Neural progenitor cell (in vitro differentiated cells): ENCODE measurements around the gene SGCG. TPM values are rescaled to one million over a fixed set of nuclear protein-coding genes. Genes with fewer than 3 reads are reported as not detected.

ENCODE experiments used
- DNase-seq: peaks from one replicate; pipeline ENCODE4 v3.0.0-alpha.2; 2016; ENCODE audit warnings: low spot score
- H2AFZ ChIP-seq: fragments of 200-600 bp; sonication (generic); replicated peaks from 2 replicates; pipeline ENCODE4 v1.6.1; 2016; ENCODE audit warnings: antibody characterized with exemption
- H3F3A ChIP-seq: fragments of 200-600 bp; sonication (generic); 2 replicates; pipeline ENCODE4 v1.6.1; 2016; ENCODE audit warnings: antibody characterized with exemption, low read depth
- H3K27ac ChIP-seq: fragments of 200-600 bp; sonication (generic); 2 replicates; pipeline ENCODE4 v1.5.1; 2016; ENCODE audit warnings: mild to moderate bottlenecking
- H3K27me3 ChIP-seq: fragments of 200-600 bp; sonication (generic); 2 replicates; pipeline ENCODE4 v1.6.1; 2016; ENCODE audit warnings: mild to moderate bottlenecking, moderate library complexity
- H3K36me3 ChIP-seq: fragments of 200-600 bp; sonication (generic); 2 replicates; pipeline ENCODE4 v1.5.1; 2016
- H3K4me1 ChIP-seq: fragments of 200-600 bp; sonication (generic); 2 replicates; pipeline ENCODE4 v1.6.1; 2016; ENCODE audit warnings: mixed run types
- H3K4me2 ChIP-seq: fragments of 200-600 bp; sonication (generic); 2 replicates; pipeline ENCODE4 v1.6.1; 2016
- H3K4me3 ChIP-seq: fragments of 200-600 bp; sonication (generic); 2 replicates; pipeline ENCODE4 v1.5.1; 2016
- H3K79me2 ChIP-seq: fragments of 200-600 bp; sonication (generic); 2 replicates; pipeline ENCODE4 v1.6.1; 2016; ENCODE audit warnings: low read depth
- H3K9ac ChIP-seq: fragments of 200-600 bp; sonication (generic); 2 replicates; pipeline ENCODE4 v1.6.1; 2016
- H3K9me3 ChIP-seq: fragments of 200-600 bp; sonication (generic); 2 replicates; pipeline ENCODE4 v1.5.1; 2016; ENCODE audit warnings: low read depth
- H4K20me1 ChIP-seq: fragments of 200-600 bp; sonication (generic); 2 replicates; pipeline ENCODE4 v1.6.1; 2016; ENCODE audit warnings: low read depth
- H3K27ac Mint-ChIP-seq: 3 replicates; pipeline ENCODE4 v1.8.0; 2021; ENCODE audit warnings: mixed read lengths
- H3K27me3 Mint-ChIP-seq: 2 replicates; pipeline ENCODE4 v1.8.0; 2022; ENCODE audit warnings: low read depth, mild to moderate bottlenecking, inconsistent platforms, moderate library complexity, mixed read lengths; ENCODE audit not compliant: insufficient read depth
- H3K36me3 Mint-ChIP-seq: 3 replicates; pipeline ENCODE4 v1.8.0; 2021; ENCODE audit warnings: mixed read lengths
- H3K4me1 Mint-ChIP-seq: 3 replicates; pipeline ENCODE4 v1.8.0; 2021; ENCODE audit warnings: mixed read lengths
- H3K4me3 Mint-ChIP-seq: 3 replicates; pipeline ENCODE4 v1.8.0; 2021; ENCODE audit warnings: mild to moderate bottlenecking, moderate library complexity, mixed read lengths
- H3K9me3 Mint-ChIP-seq: 3 replicates; pipeline ENCODE4 v1.8.0; 2020; ENCODE audit warnings: mixed read lengths
- CTCF ChIP-seq: fragments of 200-600 bp; sonication (generic); IDR thresholded peaks from 2 replicates; pipeline ENCODE4 v1.5.1; 2017; ENCODE audit warnings: antibody characterized with exemption, mild to moderate bottlenecking
- EZH2 ChIP-seq: fragments of 200-600 bp; sonication (generic); IDR thresholded peaks from 2 replicates; pipeline ENCODE4 v1.6.1; 2017; ENCODE audit warnings: antibody characterized with exemption, mild to moderate bottlenecking, moderate library complexity
- EZH2phosphoT487 ChIP-seq: fragments of 200-600 bp; sonication (generic); IDR thresholded peaks from 2 replicates; pipeline ENCODE4 v1.6.1; 2017; ENCODE audit warnings: antibody characterized with exemption
- total RNA-seq: library from RNA; depleted of rRNA; stranded (reverse); fragments of >200 nt; gene quantifications from 2 replicates; pipeline ENCODE4 v1.2.3, GENCODE V29; 2015; ENCODE audit warnings: low replicate concordance

SGCG gene
- total RNA-seq, 1 donor from 2014 or later, result 0.19 TPM

- no peaks in the 10 kb centered on the region for H4K20me1 ChIP-seq
- H3K27me3 ChIP-seq, result peaks cover 34% of the 10 kb centered on the region
- no peaks in the 10 kb centered on the region for H3K79me2 ChIP-seq
- Mint-ChIP-seq H3K36me3 (no peaks in the 10 kb centered on the region), H3K9me3 (peaks cover 11% of the 10 kb centered on the region), H3K4me1 (peaks cover 7% of the 10 kb centered on the region), H3K27ac (no peak overlapping the region), H3K27me3 (peaks cover 22% of the 10 kb centered on the region), H3K4me3 (peak overlapping the region; percentile 89)
- H3F3A ChIP-seq, result no peaks in the 10 kb centered on the region
- no peak overlapping the region for H3K9ac ChIP-seq
- H3K4me3 ChIP-seq, result peak overlapping the region; percentile 63
- H3K4me1 ChIP-seq, result no peaks in the 10 kb centered on the region
- no peaks in the 10 kb centered on the region for H3K9me3 ChIP-seq
- no peaks in the 10 kb centered on the region for H3K36me3 ChIP-seq
- peak overlapping the region; percentile 85 for H3K4me2 ChIP-seq
- peak; percentile 82 for DNase-seq
- H2AFZ ChIP-seq, result peak overlapping the region; percentile 96
- no peak overlapping the region for H3K27ac ChIP-seq
- TF ChIP-seq CTCF, result peak; percentile 91
- TF ChIP-seq EZH2phosphoT487, result peak; percentile 1
- no peak for TF ChIP-seq EZH2
Observed at GRCh38 chr13:23159205-23159759, 21.5 kb upstream of the SGCG start.

GRCh38 chr13:23159760-23160637 lies 20.8 kb upstream of the SGCG start:
- TF ChIP-seq CTCF (no peak), EZH2phosphoT487 (peak; percentile 2), EZH2 (peak; percentile 65)
- H3K4me3 Mint-ChIP-seq, result peak overlapping the region; percentile 89
- peaks cover 11% of the 10 kb centered on the region for H3K9me3 Mint-ChIP-seq
- H3F3A ChIP-seq, result no peaks in the 10 kb centered on the region
- H3K4me3 ChIP-seq, result peak overlapping the region; percentile 63
- peak overlapping the region; percentile 85 for H3K4me2 ChIP-seq
- H3K79me2 ChIP-seq, result no peaks in the 10 kb centered on the region
- H3K27ac ChIP-seq, result no peak overlapping the region
- H3K9me3 ChIP-seq, result no peaks in the 10 kb centered on the region
- H3K9ac ChIP-seq, result no peak overlapping the region
- H3K27ac Mint-ChIP-seq, result no peak overlapping the region
- H3K4me1 Mint-ChIP-seq, result peaks cover 7% of the 10 kb centered on the region
- DNase-seq, result peak; percentile 57
- H3K4me1 ChIP-seq, result no peaks in the 10 kb centered on the region
- peak overlapping the region; percentile 96 for H2AFZ ChIP-seq
- H3K27me3 Mint-ChIP-seq, result peaks cover 22% of the 10 kb centered on the region
- H3K36me3 ChIP-seq, result no peaks in the 10 kb centered on the region
- no peaks in the 10 kb centered on the region for H4K20me1 ChIP-seq
- peaks cover 34% of the 10 kb centered on the region for H3K27me3 ChIP-seq
- no peaks in the 10 kb centered on the region for H3K36me3 Mint-ChIP-seq

- Histone ChIP-seq H3K36me3 (no peaks in the 10 kb centered on the region), H3K4me2 (peak overlapping the region; percentile 85), H3K4me1 (no peaks in the 10 kb centered on the region), H3K9me3 (no peaks in the 10 kb centered on the region), H3K4me3 (peak overlapping the region; percentile 63), H3K27me3 (peaks cover 34% of the 10 kb centered on the region), H3K27ac (no peak overlapping the region), H3K9ac (no peak overlapping the region), H3K79me2 (no peaks in the 10 kb centered on the region), H3F3A (no peaks in the 10 kb centered on the region), H2AFZ (peak overlapping the region; percentile 96), H4K20me1 (no peaks in the 10 kb centered on the region)
- H3K4me3 Mint-ChIP-seq, result peak overlapping the region; percentile 84
- peaks cover 7% of the 10 kb centered on the region for H3K4me1 Mint-ChIP-seq
- DNase-seq, result peak; percentile 6
- H3K9me3 Mint-ChIP-seq, result peaks cover 8% of the 10 kb centered on the region
- TF ChIP-seq CTCF (no peak), EZH2 (peak; percentile 69)
- peaks cover 22% of the 10 kb centered on the region for H3K27me3 Mint-ChIP-seq
- no peaks in the 10 kb centered on the region for H3K36me3 Mint-ChIP-seq
- H3K27ac Mint-ChIP-seq, result no peak overlapping the region
Observed at GRCh38 chr13:23160638-23161480, 19.9 kb upstream of the SGCG start.
